GM13976 (cell line): Measurements from ENCODE around the gene ZNF436.

ENCODE experiments used
- DNase-seq: peaks from one replicate; pipeline ENCODE4 v3.0.0; 2012; ENCODE audit warnings: low spot score
- in situ Hi-C: fragments of 300-500 bp; cut with MboI; formaldehyde crosslinking; loops from one replicate; pipeline ENCODE4 v1.12.0; 2022; ENCODE audit warnings: low sequenced_read_pairs, mixed read lengths, inconsistent platforms; ENCODE audit not compliant: unreplicated experiment
- TF ChIP-seq, protein P1 (sequence below): IDR thresholded peaks from 2 replicates; pipeline ENCODE4 v1.5.1; 2012; ENCODE audit warnings: borderline replicate concordance, mild to moderate bottlenecking; ENCODE audit not compliant: insufficient read depth; ENCODE audit errors: extremely low read depth, missing control alignments, control extremely low read depth

Gene ZNF436

DNA sequence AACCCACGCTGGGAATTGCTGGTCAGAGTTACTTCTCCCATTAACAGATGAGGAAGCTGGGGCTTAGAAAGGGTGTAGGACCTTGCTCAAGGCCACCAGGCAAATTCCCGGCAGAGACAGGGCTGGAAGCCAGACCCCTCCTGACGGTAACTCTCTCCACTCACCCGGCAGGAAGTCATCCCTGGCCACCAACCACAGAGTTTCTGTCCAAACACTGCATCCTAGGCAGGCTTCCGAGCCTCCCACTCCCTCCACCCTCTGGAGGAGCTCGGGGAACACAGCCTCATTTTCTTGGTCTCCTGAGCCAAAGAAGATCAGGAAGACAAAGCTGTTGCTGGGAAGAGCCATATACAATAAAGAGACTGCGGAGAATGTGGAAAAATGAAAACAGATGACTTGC, 25.0 kb upstream of the ZNF436 start:
- TF ChIP-seq, protein P1, sequence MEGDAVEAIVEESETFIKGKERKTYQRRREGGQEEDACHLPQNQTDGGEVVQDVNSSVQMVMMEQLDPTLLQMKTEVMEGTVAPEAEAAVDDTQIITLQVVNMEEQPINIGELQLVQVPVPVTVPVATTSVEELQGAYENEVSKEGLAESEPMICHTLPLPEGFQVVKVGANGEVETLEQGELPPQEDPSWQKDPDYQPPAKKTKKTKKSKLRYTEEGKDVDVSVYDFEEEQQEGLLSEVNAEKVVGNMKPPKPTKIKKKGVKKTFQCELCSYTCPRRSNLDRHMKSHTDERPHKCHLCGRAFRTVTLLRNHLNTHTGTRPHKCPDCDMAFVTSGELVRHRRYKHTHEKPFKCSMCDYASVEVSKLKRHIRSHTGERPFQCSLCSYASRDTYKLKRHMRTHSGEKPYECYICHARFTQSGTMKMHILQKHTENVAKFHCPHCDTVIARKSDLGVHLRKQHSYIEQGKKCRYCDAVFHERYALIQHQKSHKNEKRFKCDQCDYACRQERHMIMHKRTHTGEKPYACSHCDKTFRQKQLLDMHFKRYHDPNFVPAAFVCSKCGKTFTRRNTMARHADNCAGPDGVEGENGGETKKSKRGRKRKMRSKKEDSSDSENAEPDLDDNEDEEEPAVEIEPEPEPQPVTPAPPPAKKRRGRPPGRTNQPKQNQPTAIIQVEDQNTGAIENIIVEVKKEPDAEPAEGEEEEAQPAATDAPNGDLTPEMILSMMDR = no peak
- in situ Hi-C loops = no loop called here
- no peak for DNase-seq

DNA sequence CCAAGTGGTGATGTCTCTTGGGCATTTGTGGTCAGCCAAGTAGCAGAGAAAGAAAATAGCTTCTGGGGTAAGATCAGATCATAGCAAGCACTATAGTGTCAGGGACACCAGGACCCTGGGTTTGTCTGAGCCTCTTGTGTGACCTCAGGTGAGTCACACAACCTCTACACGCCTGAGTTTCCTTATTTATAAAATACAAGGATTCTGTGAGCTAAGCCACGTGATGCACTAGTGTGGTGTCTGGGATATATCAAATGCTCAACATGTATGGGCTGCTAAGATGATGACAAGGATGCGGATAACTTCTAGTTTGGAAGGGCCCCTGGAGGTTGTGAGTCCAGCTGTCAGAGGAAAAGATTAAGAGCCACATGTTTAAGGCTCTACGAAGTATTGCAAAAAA, 24.5 kb upstream of the ZNF436 start:
- DNase-seq = no peak
- TF ChIP-seq, protein P1 = no peak
- in situ Hi-C loops = no loop called here

DNA sequence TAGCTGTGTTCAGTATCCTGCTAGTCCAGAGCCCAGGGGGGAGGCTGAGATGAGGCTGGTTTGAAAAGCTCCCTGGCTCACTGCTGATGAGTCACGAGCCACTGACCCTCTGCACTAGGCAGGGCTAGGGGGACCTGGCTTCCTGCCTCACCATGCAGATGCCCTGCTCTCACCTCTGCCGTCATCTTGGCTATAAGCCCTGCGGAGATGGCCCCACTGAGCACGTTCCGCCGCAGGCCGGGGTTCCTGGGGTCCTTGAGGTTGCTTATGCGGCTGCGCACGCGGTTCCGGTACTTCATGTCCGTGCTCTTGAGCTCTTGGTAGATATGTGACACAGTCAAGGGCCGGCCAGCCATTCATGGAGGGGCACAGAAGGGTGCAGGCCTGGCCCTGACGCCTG, 24.1 kb upstream of the ZNF436 start:
- in situ Hi-C loops = no loop called here
- DNase-seq = no peak
- TF ChIP-seq, protein P1 = no peak

DNA sequence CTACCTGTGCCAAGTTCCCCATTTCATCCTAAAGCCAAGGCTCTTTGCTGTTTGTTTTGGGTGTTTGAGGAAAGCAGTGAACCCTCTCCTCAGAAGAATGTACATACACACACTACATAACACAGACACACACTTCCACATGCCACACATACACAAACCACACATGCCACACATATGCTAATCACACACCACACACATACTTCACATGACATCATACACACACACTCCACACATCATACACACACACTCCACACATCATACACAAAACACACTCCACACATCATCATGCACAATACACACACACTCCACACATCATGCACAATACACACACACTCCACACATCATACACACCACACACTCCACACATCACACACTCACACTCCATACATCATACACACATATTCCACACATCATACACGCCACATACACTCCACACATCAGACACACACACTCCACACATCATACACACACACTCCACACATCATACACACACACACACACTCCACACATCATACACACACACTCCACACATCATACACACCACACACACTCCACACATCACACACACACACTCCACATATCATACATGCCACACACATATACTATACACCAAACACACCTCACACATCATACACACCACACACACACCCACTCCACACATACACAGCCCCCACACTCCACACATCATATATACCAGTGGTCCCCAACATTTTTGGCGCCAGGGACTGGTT, 22.7 kb upstream of the ZNF436 start:
- TF ChIP-seq, protein P1 = no peak
- in situ Hi-C loops = no loop called here

DNA sequence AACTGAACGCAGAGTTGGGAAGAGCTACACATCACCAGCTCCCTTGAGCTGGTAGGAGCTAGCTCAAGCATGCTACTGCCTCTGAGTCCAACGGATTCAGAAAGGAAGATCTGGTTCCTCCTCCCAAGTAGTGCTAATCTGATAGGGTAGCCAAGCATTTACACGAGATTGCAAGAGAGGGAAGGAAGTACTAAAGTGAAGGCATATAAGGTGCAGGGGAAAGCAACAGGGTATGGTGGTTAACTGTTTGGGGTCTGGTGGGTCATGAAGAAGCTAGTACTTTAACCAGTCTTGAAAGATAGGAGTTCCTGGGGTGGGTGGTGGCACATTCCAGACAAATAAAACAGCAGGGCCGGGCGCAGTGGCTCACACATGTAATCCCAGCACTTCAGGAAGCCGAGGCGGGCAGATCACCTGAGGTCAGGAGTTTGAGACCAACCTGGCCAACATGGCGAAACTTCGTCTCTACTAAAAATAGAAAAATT, 20.2 kb upstream of the ZNF436 start:
- TF ChIP-seq, protein P1 = no peak
- no peak for DNase-seq
- in situ Hi-C loops = no loop called here

More for the DNA sequence above, 22.7 kb upstream of the ZNF436 start:
- DNase-seq = no peak

DNA sequence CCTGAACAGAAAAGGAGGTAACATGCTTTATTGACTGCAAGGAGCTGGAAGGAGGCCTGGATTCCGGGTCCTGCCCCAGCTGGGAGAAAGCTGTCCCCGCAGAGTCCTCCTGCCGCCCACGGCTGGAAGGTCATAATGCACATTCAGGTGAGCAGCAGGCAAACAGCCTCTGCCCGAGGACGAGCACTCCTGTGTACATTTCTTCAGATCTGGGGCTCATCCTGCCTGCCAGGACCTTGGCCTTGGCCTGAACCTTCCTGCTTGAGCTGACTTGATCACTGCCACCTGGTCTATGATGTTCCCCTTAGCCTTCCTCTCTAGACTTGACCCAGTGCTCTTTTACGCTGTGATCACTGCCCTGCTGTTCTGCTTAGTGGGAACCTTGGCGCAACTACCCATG, 17.9 kb upstream of the ZNF436 start:
- TF ChIP-seq, protein P1 = no peak
- in situ Hi-C loops = no loop called here
- no peak for DNase-seq
